Measurements from ENCODE around the gene CPA2.

GRCh38 chr7:130272381-130273080, 5.9 kb downstream of the CPA2 start:
- no peak for TF ChIP-seq POLR2A (IDR thresholded peaks at IDR 0.05)
- TF ChIP-seq, protein P1, sequence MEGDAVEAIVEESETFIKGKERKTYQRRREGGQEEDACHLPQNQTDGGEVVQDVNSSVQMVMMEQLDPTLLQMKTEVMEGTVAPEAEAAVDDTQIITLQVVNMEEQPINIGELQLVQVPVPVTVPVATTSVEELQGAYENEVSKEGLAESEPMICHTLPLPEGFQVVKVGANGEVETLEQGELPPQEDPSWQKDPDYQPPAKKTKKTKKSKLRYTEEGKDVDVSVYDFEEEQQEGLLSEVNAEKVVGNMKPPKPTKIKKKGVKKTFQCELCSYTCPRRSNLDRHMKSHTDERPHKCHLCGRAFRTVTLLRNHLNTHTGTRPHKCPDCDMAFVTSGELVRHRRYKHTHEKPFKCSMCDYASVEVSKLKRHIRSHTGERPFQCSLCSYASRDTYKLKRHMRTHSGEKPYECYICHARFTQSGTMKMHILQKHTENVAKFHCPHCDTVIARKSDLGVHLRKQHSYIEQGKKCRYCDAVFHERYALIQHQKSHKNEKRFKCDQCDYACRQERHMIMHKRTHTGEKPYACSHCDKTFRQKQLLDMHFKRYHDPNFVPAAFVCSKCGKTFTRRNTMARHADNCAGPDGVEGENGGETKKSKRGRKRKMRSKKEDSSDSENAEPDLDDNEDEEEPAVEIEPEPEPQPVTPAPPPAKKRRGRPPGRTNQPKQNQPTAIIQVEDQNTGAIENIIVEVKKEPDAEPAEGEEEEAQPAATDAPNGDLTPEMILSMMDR (IDR thresholded peaks at IDR 0.05), result no peak
